ENCODE measurements around the gene MAP3K8. TPM values are rescaled to one million over a fixed set of nuclear protein-coding genes. Genes with fewer than 3 reads are reported as not detected.
"Not testable (repeated sequence)": the region's sequence is repeated elsewhere in the genome, so short reads cannot be mapped to it uniquely, and the experiment has no call there.

Gene MAP3K8
- total RNA-seq, 2 donors from 2014 or later: 13.1 to 25.2 TPM

DNA sequence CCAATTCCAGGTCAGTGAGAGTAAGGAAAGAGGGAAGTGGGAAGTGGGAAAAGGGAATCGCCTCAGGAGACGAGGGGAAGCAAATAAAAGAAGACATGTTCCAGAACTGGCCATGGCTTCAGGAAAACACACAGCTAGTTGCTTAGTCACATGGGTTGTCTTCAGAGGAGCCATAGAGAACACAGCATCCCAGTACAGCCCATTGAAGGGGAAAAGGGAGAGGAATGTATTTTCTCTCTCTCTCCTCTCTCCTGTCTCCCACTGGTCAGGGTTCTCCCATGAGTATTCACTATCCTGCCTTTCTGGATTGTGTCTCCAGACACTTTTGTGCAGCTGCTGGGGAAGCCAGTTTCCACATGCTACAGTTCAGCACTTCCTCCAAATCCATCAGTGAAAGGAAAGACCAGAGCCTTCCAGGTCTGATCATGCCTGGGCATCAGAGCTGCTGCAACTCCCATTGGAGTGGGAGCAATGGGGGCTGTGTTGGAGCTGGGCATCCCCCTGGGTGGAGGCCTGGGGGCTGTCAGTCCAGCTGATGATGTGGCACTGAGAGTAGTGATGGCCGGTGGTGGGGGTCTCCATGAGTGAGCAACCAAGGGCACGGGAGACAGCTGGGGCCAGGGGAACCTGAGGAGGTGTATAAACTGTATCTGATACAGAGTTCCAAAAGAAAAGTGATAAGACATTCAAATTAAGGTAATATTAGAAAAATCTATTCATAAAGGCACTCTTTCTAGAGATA is 38.6 kb downstream of the MAP3K8 start:
- ATAC-seq: no peak

DNA sequence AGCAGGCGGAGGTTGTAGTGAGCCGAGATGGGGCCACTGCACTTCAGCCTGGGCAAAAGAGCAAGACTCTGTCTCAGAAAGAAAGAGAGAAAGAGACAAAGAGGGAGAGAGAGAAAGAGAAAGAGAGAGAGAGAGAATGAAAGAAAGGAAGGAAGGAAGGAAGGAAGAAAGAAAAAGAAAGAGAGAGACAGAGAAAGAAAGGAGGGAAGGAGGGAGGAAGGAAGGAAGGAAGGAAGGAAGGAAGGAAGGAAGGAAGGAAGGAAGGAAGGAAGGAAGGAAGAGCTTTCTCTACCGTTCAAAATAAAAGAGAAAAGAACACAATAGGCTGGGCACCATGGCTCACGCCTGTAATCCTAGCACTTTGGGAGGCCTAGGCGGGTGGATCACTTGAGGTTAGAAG is 41.5 kb downstream of the MAP3K8 start:
- intact Hi-C loops (cut with DNase I); ATAC-seq; DNase-seq: not testable (repeated sequence)

More for the DNA sequence above, 38.6 kb downstream of the MAP3K8 start:
- intact Hi-C loops (cut with DNase I): no loop called here
- DNase-seq: no peak

GRCh38 chr10:30476511-30477155 is 42.6 kb downstream of the MAP3K8 start:
- DNase-seq: no peak
- intact Hi-C loops (cut with DNase I): no loop called here
- ATAC-seq: no peak

DNA sequence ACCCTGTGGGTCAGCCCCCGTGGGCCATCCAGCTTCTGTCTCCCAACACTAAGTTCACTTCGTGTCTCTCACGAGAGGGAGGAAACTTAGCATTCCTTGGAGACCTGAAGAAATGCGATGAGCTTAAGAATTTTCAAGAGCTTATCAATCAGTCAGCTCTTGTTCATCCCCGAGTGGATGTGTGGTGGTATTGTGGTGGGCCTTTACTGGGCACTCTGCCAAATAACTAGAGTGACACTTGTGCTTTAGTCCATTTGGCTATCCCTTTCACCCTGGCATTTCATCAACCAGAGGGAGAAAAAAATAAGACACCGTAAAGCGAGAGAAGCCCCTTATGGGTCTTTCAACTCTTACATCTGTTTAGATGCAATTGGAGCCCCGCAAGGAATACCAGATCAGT is 45.5 kb downstream of the MAP3K8 start:
- ATAC-seq; intact Hi-C loops (cut with DNase I); DNase-seq: not testable (repeated sequence)

DNA sequence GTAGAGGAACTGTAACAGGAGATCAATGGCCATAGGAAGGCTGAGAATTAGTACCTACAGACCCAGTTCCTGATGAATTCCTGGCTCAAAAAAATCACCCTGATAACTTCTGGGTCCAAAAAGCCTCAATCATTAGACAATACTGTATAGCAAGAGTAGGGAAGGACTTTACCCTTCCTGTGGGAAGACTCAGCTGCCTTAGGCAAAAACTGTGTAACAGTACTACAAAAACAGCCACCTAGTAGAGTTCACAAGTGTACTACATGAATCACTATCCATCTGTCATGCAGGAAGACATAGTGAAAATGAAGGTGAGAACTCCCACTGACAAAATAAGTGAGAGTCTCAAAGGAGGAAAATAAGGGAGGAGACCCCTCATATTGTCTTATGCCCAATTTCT is 47.6 kb downstream of the MAP3K8 start:
- no peak for DNase-seq
- no peak for ATAC-seq
- intact Hi-C loops (cut with DNase I): no loop called here

DNA sequence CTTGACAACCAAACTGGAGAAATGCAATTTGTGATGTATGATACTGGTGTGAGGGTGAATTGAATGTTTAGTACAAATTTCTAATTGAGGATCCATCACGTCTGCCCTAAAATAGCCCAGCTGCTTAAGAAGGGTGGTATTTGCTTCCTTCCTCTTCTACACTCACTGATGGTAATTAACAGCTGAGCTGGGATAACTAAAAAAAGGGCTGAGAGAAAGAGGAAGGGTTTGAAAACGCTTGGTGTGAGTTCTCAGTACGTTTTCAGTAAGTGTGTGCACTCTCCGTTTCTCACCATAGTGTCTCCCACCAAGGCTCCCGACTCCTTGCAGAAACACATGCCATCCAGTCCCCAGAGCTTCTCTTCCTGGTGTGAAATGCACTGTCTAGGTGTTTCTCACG is 54.3 kb downstream of the MAP3K8 start:
- intact Hi-C loops (cut with DNase I): no loop called here
- ATAC-seq (peak in 1 of 2 donors; percentile 45), DNase-seq (no peak)

DNA sequence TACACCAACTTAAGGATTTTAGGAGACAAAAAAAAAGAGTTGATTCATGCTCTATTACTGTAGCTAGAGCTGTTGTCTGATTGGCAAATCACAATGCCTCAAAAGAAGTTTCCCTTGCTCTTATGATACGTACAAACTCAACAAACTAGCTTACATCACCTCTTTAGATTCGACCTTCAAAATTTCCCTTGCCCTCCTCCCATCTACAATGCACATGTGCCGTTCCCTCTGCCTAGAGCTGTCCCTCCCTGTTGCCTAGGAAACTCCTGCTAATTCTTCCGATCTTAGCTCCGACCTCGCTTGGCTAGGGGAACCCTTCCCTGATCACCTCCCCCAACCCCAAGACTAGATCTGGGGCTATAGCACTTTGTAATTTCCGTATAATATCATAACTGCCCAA is 55.4 kb downstream of the MAP3K8 start:
- DNase-seq (no peak), ATAC-seq (no peak)
- intact Hi-C loops (cut with DNase I): no loop called here

GRCh38 chr10:30490289-30491000 is 56.5 kb downstream of the MAP3K8 start:
- intact Hi-C loops (cut with DNase I): no loop called here
- ATAC-seq: no peak
- DNase-seq: no peak

- intact Hi-C loops (cut with DNase I): no loop called here
- DNase-seq (no peak), ATAC-seq (no peak)
Observed at GRCh38 chr10:30491204-30491915, 57.4 kb downstream of the MAP3K8 start.

GRCh38 chr10:30491916-30492515 is 58.0 kb downstream of the MAP3K8 start:
- ATAC-seq (no peak), DNase-seq (no peak)
- intact Hi-C loops (cut with DNase I): no loop called here

DNA sequence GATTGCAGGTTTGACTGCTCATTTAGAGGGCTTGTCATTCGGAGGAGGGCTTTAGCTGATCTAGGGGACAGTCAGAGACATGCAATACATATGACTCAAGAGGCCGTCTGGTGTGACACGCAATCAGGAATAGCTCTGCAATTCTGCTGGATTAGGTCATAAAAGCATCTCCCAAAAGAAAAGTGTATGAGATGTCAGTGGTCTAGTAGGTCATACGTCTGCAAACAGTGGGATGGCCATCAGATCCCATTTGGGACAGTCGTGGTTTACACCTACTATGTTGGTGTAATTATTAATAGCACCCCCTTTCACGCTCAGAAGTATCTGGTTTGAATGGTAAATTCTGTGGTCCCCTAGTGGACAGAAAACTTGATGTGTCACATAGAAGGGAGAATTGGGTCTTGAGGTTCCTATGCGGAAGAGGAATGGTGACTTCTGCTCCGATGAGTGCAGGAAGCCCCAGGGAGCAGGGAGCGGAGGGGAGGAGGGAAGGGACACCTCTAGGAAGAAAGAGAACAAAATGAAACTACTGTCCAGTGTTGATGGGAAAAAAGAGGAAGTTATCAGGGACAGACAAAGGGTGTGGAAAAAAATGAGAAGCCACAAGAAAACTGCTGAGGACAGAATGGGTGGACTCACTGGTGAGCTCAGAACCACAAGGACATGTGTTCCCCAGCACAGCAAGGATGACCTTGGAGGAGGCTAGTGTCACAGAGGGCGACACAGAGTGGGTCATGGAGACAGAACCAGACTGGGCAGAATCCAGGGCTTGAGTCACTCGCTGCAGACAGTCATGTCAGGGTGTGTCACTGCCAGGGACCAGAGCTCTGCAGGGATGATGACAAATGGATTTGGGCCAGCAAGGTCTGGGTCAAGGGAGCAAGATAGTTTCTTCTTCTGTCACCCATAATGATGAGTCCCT is 59.9 kb downstream of the MAP3K8 start:
- peak; percentile 51 for DNase-seq
- intact Hi-C loops (cut with DNase I): no loop called here
- peak; percentile 72 to 91 for ATAC-seq

DNA sequence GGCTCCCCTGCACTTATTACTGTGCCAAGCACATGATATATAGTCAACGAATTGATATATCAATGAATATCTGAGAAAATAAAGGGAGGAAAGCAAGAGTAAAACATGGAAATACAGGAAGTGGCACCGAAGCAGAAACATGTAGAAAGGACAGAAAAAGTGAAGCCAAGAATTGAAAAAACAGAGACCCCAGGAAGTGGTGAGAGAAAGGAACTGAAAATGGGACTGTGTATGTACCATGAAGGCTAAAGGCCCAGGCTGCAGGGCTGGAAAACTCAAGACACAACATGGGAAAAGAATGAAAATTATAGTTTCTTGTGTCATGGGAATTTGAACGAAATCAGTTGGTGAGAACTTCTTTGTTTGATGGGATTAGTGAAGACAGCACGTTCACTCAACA is 60.6 kb downstream of the MAP3K8 start:
- no peak for DNase-seq
- ATAC-seq: no peak
- intact Hi-C loops (cut with DNase I): no loop called here

- no peak for ATAC-seq
- DNase-seq: no peak
- intact Hi-C loops (cut with DNase I): no loop called here
Observed at GRCh38 chr10:30495687-30496086, 61.7 kb downstream of the MAP3K8 start.

DNA sequence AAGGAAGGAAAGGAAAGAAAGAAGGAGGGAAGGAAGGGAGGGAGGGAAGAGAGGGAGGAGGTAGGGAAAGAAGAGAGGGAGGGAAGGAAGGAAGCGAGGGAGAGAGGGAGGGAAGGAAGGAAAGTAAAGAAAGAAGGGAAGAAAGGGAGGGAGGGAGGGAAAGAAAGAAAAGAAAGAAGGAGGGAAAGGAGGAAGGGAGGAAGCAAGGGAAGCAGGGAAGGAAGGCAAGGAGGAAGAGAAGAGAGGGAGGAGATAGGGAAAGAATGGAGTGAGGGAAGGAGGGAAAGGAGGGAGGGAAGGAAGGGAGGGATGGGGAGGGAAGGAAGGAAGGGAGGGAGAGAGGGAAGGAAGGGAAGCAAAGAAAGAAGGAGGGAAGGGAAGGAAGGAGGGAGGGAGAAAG is 65.8 kb downstream of the MAP3K8 start:
- DNase-seq (no peak), ATAC-seq (no peak)
- intact Hi-C loops (cut with DNase I): no loop called here

DNA sequence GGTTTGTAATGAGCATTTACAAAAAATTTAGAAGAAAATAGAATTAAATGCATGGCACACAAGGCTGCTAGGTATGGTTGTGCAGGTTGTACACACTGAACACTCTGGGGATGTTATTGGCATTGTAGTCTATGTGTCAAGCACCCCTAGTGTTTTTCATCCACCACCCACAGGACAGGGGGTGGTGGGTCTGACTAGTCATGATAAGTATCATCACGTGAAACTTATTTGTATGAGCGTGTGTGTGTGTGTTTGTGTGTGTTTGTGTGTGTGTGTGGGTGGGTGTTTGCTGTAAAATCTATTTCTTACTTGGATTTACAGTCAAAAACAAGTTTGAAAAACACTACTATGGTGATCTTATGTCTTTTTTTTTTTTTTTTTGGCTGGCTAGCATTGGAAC is 66.5 kb downstream of the MAP3K8 start:
- ATAC-seq: no peak
- intact Hi-C loops (cut with DNase I): no loop called here
- DNase-seq: no peak

DNA sequence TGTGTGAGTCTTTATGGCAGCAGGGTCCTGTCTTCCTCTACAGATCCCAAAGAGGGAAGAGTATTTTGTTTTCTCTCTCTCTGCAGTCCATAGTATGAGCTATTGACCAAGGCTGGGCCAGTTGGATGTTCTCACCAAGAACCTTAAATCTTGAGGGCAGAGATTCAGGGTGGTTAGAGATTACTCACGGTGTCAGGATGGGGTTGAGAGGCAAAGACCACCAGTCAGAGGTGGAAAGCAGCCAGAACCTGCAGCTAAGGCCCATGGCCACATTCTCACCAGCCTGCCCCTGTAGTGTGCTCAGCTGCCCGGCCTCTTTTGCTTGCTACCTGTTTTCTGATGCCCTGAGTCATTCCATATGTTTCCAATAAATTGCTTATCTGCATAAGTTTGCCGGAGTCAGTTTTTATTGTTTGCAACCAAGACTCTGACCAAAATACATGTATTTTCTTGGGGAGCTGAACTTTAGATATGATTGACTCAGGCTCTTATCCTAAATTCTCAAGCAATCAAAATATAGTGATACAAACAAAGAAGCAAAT is 67.0 kb downstream of the MAP3K8 start:
- DNase-seq: no peak
- ATAC-seq: no peak
- intact Hi-C loops (cut with DNase I): no loop called here

DNA sequence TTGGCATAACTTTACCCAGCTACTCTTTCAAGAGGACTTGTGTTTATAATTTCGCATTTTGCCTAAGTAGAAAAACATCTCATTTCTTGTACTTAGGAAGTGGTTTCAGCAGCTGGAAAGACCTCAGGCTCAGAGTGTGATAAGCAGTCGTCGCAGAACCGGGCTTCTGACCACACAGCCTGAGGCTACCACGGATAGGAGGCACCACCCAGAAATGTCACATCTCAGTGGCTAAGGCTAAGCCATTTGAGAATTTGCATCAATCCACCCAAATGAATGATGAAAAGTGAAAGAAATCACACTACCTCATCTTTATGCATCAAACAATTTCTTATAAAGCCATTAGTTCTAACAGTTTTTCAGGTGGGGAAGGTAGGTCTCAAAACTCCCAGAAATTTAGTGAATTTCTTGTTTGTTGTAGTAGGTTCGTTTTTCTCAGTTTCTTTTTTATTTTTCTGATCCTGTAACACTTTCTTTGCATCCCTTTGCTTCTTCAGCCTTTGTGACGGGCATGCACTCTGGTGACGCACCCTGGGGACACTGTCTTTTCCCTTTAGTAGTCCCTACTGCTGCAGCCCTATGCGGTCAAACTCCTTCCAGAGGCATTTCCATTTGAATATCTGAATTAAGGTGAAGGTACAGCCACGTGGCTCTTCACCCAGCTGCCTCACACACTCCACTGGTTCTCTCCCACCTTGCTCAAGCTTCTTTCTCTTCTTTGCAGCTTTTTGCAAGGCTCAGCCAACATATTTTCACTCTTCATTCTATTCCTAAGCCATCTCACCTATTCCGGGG is 68.5 kb downstream of the MAP3K8 start:
- DNase-seq (no peak), ATAC-seq (peak; percentile 60 to 81)
- intact Hi-C loops (cut with DNase I): no loop called here

Measured in left cardiac atrium (tissue), 4 donors.